OCI-M2 (cell line): ENCODE measurements around the gene CD247.

Source experiments
- DNase-seq: peaks from one replicate; lab custom pipeline; 2025; ENCODE audit not compliant: unreplicated experiment; lab: John Stamatoyannopoulos, UW

CD247 gene

GRCh38 chr1:167512046-167512654 is 6.2 kb downstream of the CD247 start:
- DNase-seq = no peak

GRCh38 chr1:167511374-167511986 is 6.8 kb downstream of the CD247 start:
- no peak for DNase-seq

GRCh38 chr1:167510881-167511280 is 7.4 kb downstream of the CD247 start:
- no peak for DNase-seq

- no peak for DNase-seq
Measured at GRCh38 chr1:167510244-167510643, 8.1 kb downstream of the CD247 start.

- no peak for DNase-seq
Measured at GRCh38 chr1:167509587-167509986, 8.7 kb downstream of the CD247 start.

- DNase-seq = no peak
Measured at GRCh38 chr1:167507719-167508118, 10.6 kb downstream of the CD247 start.

GRCh38 chr1:167504467-167504827 is 13.9 kb downstream of the CD247 start:
- no peak for DNase-seq

GRCh38 chr1:167503626-167504466 is 14.5 kb downstream of the CD247 start:
- no peak for DNase-seq

- no peak for DNase-seq
Measured at GRCh38 chr1:167502719-167503462, 15.4 kb downstream of the CD247 start.

GRCh38 chr1:167502192-167502551 is 16.2 kb downstream of the CD247 start:
- DNase-seq = no peak

GRCh38 chr1:167501515-167502191 is 16.7 kb downstream of the CD247 start:
- DNase-seq = no peak

GRCh38 chr1:167500283-167500860 is 18.0 kb downstream of the CD247 start:
- DNase-seq = no peak

GRCh38 chr1:167499664-167500101 is 18.6 kb downstream of the CD247 start:
- no peak for DNase-seq

- no peak for DNase-seq
Measured at GRCh38 chr1:167499106-167499505, 19.2 kb downstream of the CD247 start.

GRCh38 chr1:167496797-167497619 is 21.3 kb downstream of the CD247 start:
- DNase-seq = no peak

- no peak for DNase-seq
Measured at GRCh38 chr1:167493372-167493771, 25.0 kb downstream of the CD247 start.

GRCh38 chr1:167492481-167492910 is 25.8 kb downstream of the CD247 start:
- DNase-seq = no peak

GRCh38 chr1:167491586-167492461 is 26.5 kb downstream of the CD247 start:
- DNase-seq = no peak

GRCh38 chr1:167490765-167491164 is 27.6 kb downstream of the CD247 start:
- DNase-seq = no peak
